Esophagus squamous epithelium (tissue), 5 donors: ENCODE results near the gene PRKD3. TPM values are rescaled to one million over a fixed set of nuclear protein-coding genes. Genes with fewer than 3 reads are reported as not detected.

Source experiments
- DNase-seq: peaks from one replicate; lab custom pipeline; 2025; lab: John Stamatoyannopoulos, UW
- H3K27ac ChIP-seq, 4 donors: fragments of 200-600 bp; sonication (generic); one replicate each; pipeline ENCODE4 v1.5.1; 2016 to 2019; ENCODE audit warnings: mild to moderate bottlenecking in 1 of 4
- H3K27me3 ChIP-seq, 4 donors: fragments of 200-600 bp; sonication (generic); 1 replicate in 3 of 4; 2 replicates in 1 of 4; pipeline versions ENCODE4 v1.5.1 to v1.6.0; 2017 to 2021; ENCODE audit warnings: antibody characterized with exemption in 1 of 4
- H3K36me3 ChIP-seq, 3 donors: fragments of 200-600 bp; sonication (generic); one replicate each; pipeline ENCODE4 v1.5.1; 2016 to 2019
- H3K4me1 ChIP-seq, 3 donors: fragments of 200-600 bp; sonication (generic); one replicate each; pipeline ENCODE4 v1.5.1; 2017 to 2019
- H3K4me3 ChIP-seq, 4 donors: fragments of 200-600 bp; sonication (generic); 1 replicate in 3 of 4; 2 replicates in 1 of 4; pipeline ENCODE4 v1.5.1; 2016 to 2019; ENCODE audit warnings: mild to moderate bottlenecking in 2 of 4, moderate library complexity in 1 of 4
- H3K9me3 ChIP-seq, 3 donors: fragments of 200-600 bp; sonication (generic); one replicate each; pipeline ENCODE4 v1.5.1; 2016 to 2019
- CTCF ChIP-seq, 6 experiments: fragments of 450-650 bp in 4 of 6; fragments of 200-600 bp in 2 of 6; sonication (generic) in 2 of 6; IDR thresholded peaks; one replicate each; pipeline ENCODE4 v1.5.1; 2016 to 2019; ENCODE audit warnings: antibody characterized with exemption in 6 of 6, mild to moderate bottlenecking in 4 of 6, moderate library complexity in 4 of 6
- POLR2A ChIP-seq, 4 donors: fragments of 450-650 bp; IDR thresholded peaks; one replicate each; pipeline ENCODE4 v1.6.1; 2017; ENCODE audit warnings: antibody characterized with exemption in 4 of 4, mild to moderate bottlenecking in 4 of 4, moderate library complexity in 3 of 4
- WGBS, 2 donors: methylation state at CpG; one replicate each; pipeline ENCODE4 v1.1.5; 2018; 5-methylcytosine and 5-hydroxymethylcytosine counted together
- intact Hi-C: fragments of 100-400 bp; cut with DNase I; formaldehyde crosslinking; loops from one replicate; pipeline ENCODE4 v1.15.0; 2022
- total RNA-seq, 4 donors: library from RNA; depleted of rRNA; stranded (reverse); fragments of >200 nt; gene quantifications; one replicate each; pipeline ENCODE4 v1.1.0, GENCODE V29; 2016
- donor health status: DM: yes; HTN: yes; CAD: no.

The PRKD3 gene
- 10 to 100 TPM in 3 of 4 donors, 1 to 10 TPM in 1; 7.4 to 25.9 (median 23.2) TPM for total RNA-seq

- TF ChIP-seq POLR2A (IDR thresholded peaks at IDR 0.05) (peak in 2 of 4 donors; percentile 49 to 71), CTCF (IDR thresholded peaks at IDR 0.05) (peak in 1 of 6 experiments; percentile 4)
- peak within 1 kb of the TSS; percentile 88 to 96 (median 94) for H3K27ac ChIP-seq
- no peaks in the 10 kb centered on the region for H3K27me3 ChIP-seq
- no peaks in the 10 kb centered on the region for H3K36me3 ChIP-seq
- no peaks in the 10 kb centered on the region for H3K9me3 ChIP-seq
- peak within 1 kb of the TSS; percentile 78 to 96 (median 84) for H3K4me3 ChIP-seq
- H3K4me1 ChIP-seq: peaks cover 4 to 47% (median 11%) of the 10 kb centered on the region in 3 donors
- WGBS, 2 donors: 1 to 2% methylated on average over 17 to 20 of the region's 79 CpGs
- intact Hi-C loops: no loop called here
- DNase-seq: no peak
These were observed at the start of gene PRKD3 for GRCh38 chr2:37324786-37325624. PRKD3 (minus strand) TSS chr2:37324833; CDS start chr2:37316524, 8,309 bp downstream.

GRCh38 chr2:37372000-37372399 lies 47.4 kb upstream of the PRKD3 start:
- intact Hi-C loops: no loop called here
- Histone ChIP-seq H3K9me3 (no peaks in the 10 kb centered on the region), H3K4me3 (no peak overlapping the region), H3K4me1 (peaks cover 0 to 11% (median 5%) of the 10 kb centered on the region in 3 donors), H3K27ac (no peak overlapping the region), H3K27me3 (no peaks in the 10 kb centered on the region), H3K36me3 (no peaks in the 10 kb centered on the region)
- TF ChIP-seq CTCF (IDR thresholded peaks at IDR 0.05): no peak
- TF ChIP-seq POLR2A (IDR thresholded peaks at IDR 0.05): no peak
- no peak for DNase-seq

GRCh38 chr2:37370666-37371065 lies 46.0 kb upstream of the PRKD3 start:
- intact Hi-C loops: no loop called here
- no peak for DNase-seq
- Histone ChIP-seq H3K4me1 (no peaks in the 10 kb centered on the region), H3K4me3 (no peak overlapping the region), H3K27me3 (no peaks in the 10 kb centered on the region), H3K36me3 (no peaks in the 10 kb centered on the region), H3K27ac (no peak overlapping the region), H3K9me3 (no peaks in the 10 kb centered on the region)
- TF ChIP-seq CTCF (IDR thresholded peaks at IDR 0.05) (no peak), POLR2A (IDR thresholded peaks at IDR 0.05) (no peak)
- 89 to 100% methylated on average over 1 of the region's 1 CpG for WGBS, 2 donors

GRCh38 chr2:37367984-37368383 lies 43.4 kb upstream of the PRKD3 start:
- Histone ChIP-seq H3K27ac (no peak overlapping the region), H3K27me3 (no peaks in the 10 kb centered on the region), H3K4me1 (peaks cover 0 to 1% (median 0%) of the 10 kb centered on the region in 3 donors), H3K36me3 (no peaks in the 10 kb centered on the region), H3K4me3 (no peak overlapping the region), H3K9me3 (no peaks in the 10 kb centered on the region)
- 82 to 87% methylated on average over 2 of the region's 2 CpGs for WGBS, 2 donors
- no peak for TF ChIP-seq POLR2A (IDR thresholded peaks at IDR 0.05)
- no peak for TF ChIP-seq CTCF (IDR thresholded peaks at IDR 0.05)
- intact Hi-C loops: no loop called here
- DNase-seq: no peak

- Histone ChIP-seq H3K4me1 (peaks cover 0 to 8% (median 0%) of the 10 kb centered on the region in 3 donors), H3K27ac (no peak overlapping the region), H3K9me3 (no peaks in the 10 kb centered on the region), H3K4me3 (no peak overlapping the region), H3K27me3 (no peaks in the 10 kb centered on the region), H3K36me3 (no peaks in the 10 kb centered on the region)
- intact Hi-C loops: no loop called here
- WGBS, 2 donors: 85 to 90% methylated on average over 7 of the region's 7 CpGs
- no peak for DNase-seq
- TF ChIP-seq POLR2A (IDR thresholded peaks at IDR 0.05) (no peak), CTCF (IDR thresholded peaks at IDR 0.05) (no peak)
These were observed 42.7 kb upstream of the PRKD3 start for GRCh38 chr2:37367310-37367709.
